Left lung (tissue), 10 donors: ENCODE data around the gene TRPV2. TPM values are rescaled to one million over a fixed set of nuclear protein-coding genes. Genes with fewer than 3 reads are reported as not detected.
"Not testable (repeated sequence)": the region's sequence is repeated elsewhere in the genome, so short reads cannot be mapped to it uniquely, and the experiment has no call there.

ENCODE experiments used
- ATAC-seq: fragments of 200-7000 bp; cut with Tn5 transposase; one replicate; pipeline ENCODE4 v1.9.1; 2020; ENCODE audit warnings: moderate library complexity
- DNase-seq, 4 donors: peaks; one replicate each; pipeline ENCODE4 v3.0.0-alpha.2; 2013 to 2020
- H3K27ac ChIP-seq, 2 donors: fragments of 200-600 bp; sonication (generic) in 1 of 2; one replicate each; pipeline versions ENCODE4 v1.5.0 to v1.8.0; 2020 to 2021
- H3K27me3 ChIP-seq, 2 donors: fragments of 200-600 bp; sonication (generic) in 1 of 2; one replicate each; pipeline versions ENCODE4 v1.5.0 to v1.8.0; 2020 to 2021
- H3K36me3 ChIP-seq, 2 donors: fragments of 200-600 bp; sonication (generic) in 1 of 2; one replicate each; pipeline versions ENCODE4 v1.5.0 to v1.8.0; 2020 to 2021
- H3K4me1 ChIP-seq, 2 donors: fragments of 200-600 bp; one replicate each; pipeline ENCODE4 v1.8.0; 2021
- H3K4me3 ChIP-seq, 2 donors: fragments of 200-600 bp; sonication (generic) in 1 of 2; one replicate each; pipeline versions ENCODE4 v1.5.0 to v1.8.0; 2020 to 2021; ENCODE audit warnings: mild to moderate bottlenecking in 1 of 2
- H3K9me3 ChIP-seq, 2 donors: fragments of 200-600 bp; sonication (generic) in 1 of 2; one replicate each; pipeline versions ENCODE4 v1.5.0 to v1.8.0; 2020 to 2021
- CTCF ChIP-seq, 2 donors: fragments of 200-600 bp; sonication (generic) in 1 of 2; IDR thresholded peaks; one replicate each; pipeline versions ENCODE4 v1.5.0 to v1.8.0; 2021; ENCODE audit warnings: antibody characterized with exemption in 2 of 2
- intact Hi-C, 2 donors: fragments of 100-400 bp; cut with DNase I; formaldehyde crosslinking; loops; one replicate each; pipeline versions ENCODE4 v1.11.2 to v1.14.2; 2022
- polyA plus RNA-seq, 6 donors: library from polyadenylated mRNA; unstranded; fragments of 120-200 nt; gene quantifications; one replicate each; pipeline ENCODE4 v1.2.1, GENCODE V29; 2013; ENCODE audit not compliant: insufficient read length in 6 of 6
- total RNA-seq, 2 donors: library from RNA; stranded (reverse); fragmentation: NEBNext Ultra II Directional; extraction: Animal tissue kit (Norgen Biotek cat#: 25700); gene quantifications; one replicate each; pipeline ENCODE4 v1.2.1, GENCODE V29; 2021
- donor health status: DM: no; HTN: yes; CAD: no.
- donor health status: DM: no; HTN: no; CAD: no.

Gene TRPV2
- total and polyA plus RNA-seq, 8 donors: 9.2 to 97.7 (median 12.2) TPM

GRCh38 chr17:16446338-16446983 is 31.1 kb downstream of the TRPV2 start:
- no peaks in the 10 kb centered on the region for H3K27me3 ChIP-seq
- no peak for TF ChIP-seq CTCF (IDR thresholded peaks at IDR 0.05)
- DNase-seq (no peak), ATAC-seq (no peak)
- peaks cover 5 to 32% of the 10 kb centered on the region in 2 donors for H3K4me1 ChIP-seq
- H3K27ac ChIP-seq: no peak overlapping the region
- no peak overlapping the region for H3K4me3 ChIP-seq
- H3K9me3 ChIP-seq: no peaks in the 10 kb centered on the region
- intact Hi-C loops: no loop called here
- peaks cover 0 to 77% of the 10 kb centered on the region in 2 donors for H3K36me3 ChIP-seq

- Histone ChIP-seq H3K4me1 (peaks cover 0 to 19% of the 10 kb centered on the region in 2 donors), H3K27me3 (no peaks in the 10 kb centered on the region), H3K4me3 (no peak overlapping the region), H3K36me3 (peaks cover 0 to 64% of the 10 kb centered on the region in 2 donors), H3K27ac (no peak overlapping the region), H3K9me3 (no peaks in the 10 kb centered on the region)
- no peak for ATAC-seq
- no peak for DNase-seq
- no peak for TF ChIP-seq CTCF (IDR thresholded peaks at IDR 0.05)
- intact Hi-C loops: no loop called here
Measured at GRCh38 chr17:16447676-16448075, 32.3 kb downstream of the TRPV2 start.

GRCh38 chr17:16448490-16448889 is 33.1 kb downstream of the TRPV2 start:
- Histone ChIP-seq H3K27me3 (no peaks in the 10 kb centered on the region), H3K4me3 (no peak overlapping the region), H3K4me1 (peaks cover 0 to 11% of the 10 kb centered on the region in 2 donors), H3K27ac (no peak overlapping the region), H3K9me3 (no peaks in the 10 kb centered on the region), H3K36me3 (peaks cover 0 to 56% of the 10 kb centered on the region in 2 donors)
- ATAC-seq: no peak
- no peak for DNase-seq
- intact Hi-C loops: no loop called here
- no peak for TF ChIP-seq CTCF (IDR thresholded peaks at IDR 0.05)

GRCh38 chr17:16449121-16449570 is 33.8 kb downstream of the TRPV2 start:
- Histone ChIP-seq H3K27me3 (no peaks in the 10 kb centered on the region), H3K4me1 (peaks cover 0 to 5% of the 10 kb centered on the region in 2 donors), H3K9me3 (no peaks in the 10 kb centered on the region), H3K27ac (no peak overlapping the region), H3K36me3 (peaks cover 0 to 50% of the 10 kb centered on the region in 2 donors), H3K4me3 (no peak overlapping the region)
- no peak for TF ChIP-seq CTCF (IDR thresholded peaks at IDR 0.05)
- DNase-seq (no peak), ATAC-seq (peak; percentile 7)
- intact Hi-C loops: no loop called here

GRCh38 chr17:16450028-16450427 is 34.7 kb downstream of the TRPV2 start:
- ATAC-seq (no peak), DNase-seq (no peak)
- H3K9me3 ChIP-seq: no peaks in the 10 kb centered on the region
- H3K4me1 ChIP-seq: no peaks in the 10 kb centered on the region
- no peak overlapping the region for H3K27ac ChIP-seq
- H3K36me3 ChIP-seq: peaks cover 0 to 44% of the 10 kb centered on the region in 2 donors
- TF ChIP-seq CTCF (IDR thresholded peaks at IDR 0.05): no peak
- H3K27me3 ChIP-seq: no peaks in the 10 kb centered on the region
- no peak overlapping the region for H3K4me3 ChIP-seq
- intact Hi-C loops: loop anchor here in 1 of 2 donors (10.0 kb wide), 1 partner anchor 75 kb away; no protein-coding TSS in a partner anchor

- H3K27ac ChIP-seq, ATAC-seq: not testable (repeated sequence)
Measured at GRCh38 chr17:16452268-16452667, 36.9 kb downstream of the TRPV2 start.

More at GRCh38 chr17:16452268-16452667, 36.9 kb downstream of the TRPV2 start:
- not testable (repeated sequence) for H3K4me3 ChIP-seq, DNase-seq, H3K4me1 ChIP-seq, H3K9me3 ChIP-seq, H3K27me3 ChIP-seq
- peaks cover 0 to 25% of the 10 kb centered on the region in 2 donors for H3K36me3 ChIP-seq
- intact Hi-C loops: loop anchor here (2.0 to 10.0 kb wide), 2 partner anchors 69 to 73 kb away; no protein-coding TSS in a partner anchor
